ENCODE results near the gene RXRA. TPM values are rescaled to one million over a fixed set of nuclear protein-coding genes. Genes with fewer than 3 reads are reported as not detected.

RXRA gene
- total and polyA plus RNA-seq, 4 donors, result 41.5 to 116 (median 74.1) TPM

DNA sequence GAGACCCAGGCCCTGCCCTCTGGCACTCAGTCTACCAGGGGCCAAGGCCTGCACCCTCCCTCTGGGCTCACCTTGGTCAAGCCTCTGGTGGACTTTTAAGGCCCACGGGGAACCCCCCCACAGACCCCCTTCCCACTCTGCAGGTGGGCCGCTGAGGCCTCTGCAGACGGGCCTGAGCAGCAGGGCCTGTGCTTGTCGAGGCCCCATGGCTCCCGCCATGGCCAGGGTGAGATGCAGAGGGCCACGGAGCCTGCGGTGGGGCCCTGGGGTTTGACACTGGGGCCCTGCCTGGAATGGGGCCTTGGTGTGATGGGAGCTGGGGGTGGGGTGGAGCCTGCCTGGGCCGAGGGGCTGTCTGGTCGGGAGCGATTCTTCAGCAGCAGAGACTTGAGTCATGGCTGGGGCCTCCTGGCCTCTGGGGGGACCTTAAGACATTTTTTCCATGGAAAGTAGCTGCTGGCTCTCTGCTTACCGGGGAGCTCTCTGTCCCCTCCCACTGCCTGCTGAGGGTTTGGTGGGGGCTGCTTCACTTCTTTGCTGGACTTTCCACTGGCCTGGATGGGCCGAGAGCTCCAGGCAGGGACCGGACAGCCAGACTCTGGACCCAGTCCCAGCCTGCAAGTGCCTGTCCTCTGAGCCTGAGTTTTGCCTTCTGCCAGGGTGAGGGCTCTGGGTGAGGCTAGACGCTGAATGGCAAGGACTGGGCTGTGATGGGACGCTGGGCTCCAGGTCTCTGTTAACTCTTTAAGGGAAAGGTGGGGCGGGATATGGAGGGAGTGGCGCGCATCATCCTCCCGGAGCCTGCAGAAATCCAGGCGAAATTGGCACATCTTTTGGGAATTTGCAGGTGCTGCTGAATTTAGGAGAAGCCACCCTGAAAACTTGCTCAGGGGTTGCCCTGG, 132.2 kb downstream of the RXRA start:
- Histone ChIP-seq H3K9ac (ENCODE audit: low read depth in 1 of 2, low read length in 2 of 2) (no peak overlapping the region), H3K9me3 (ENCODE audit: control insufficient read depth in 4 of 4, low read length in 3 of 4) (peaks cover 0 to 5% (median 4%) of the 10 kb centered on the region in 4 donors), H3K4me3 (ENCODE audit: low read depth in 1 of 3, low read length in 3 of 3) (no peak overlapping the region), H3K4me1 (ENCODE audit: control insufficient read depth in 4 of 4, insufficient read depth in 4 of 4, low read length in 3 of 4) (peaks cover 0 to 2% (median 0%) of the 10 kb centered on the region in 4 donors), H3K27ac (ENCODE audit: low read depth in 1 of 2, low read length in 2 of 2) (no peak overlapping the region), H3K36me3 (ENCODE audit: control insufficient read depth in 4 of 4, insufficient read depth in 3 of 4, low read depth in 1 of 4, low read length in 3 of 4) (no peaks in the 10 kb centered on the region), H3K27me3 (ENCODE audit: control insufficient read depth in 4 of 4, insufficient read depth in 4 of 4, low read length in 3 of 4) (no peaks in the 10 kb centered on the region)
- 82% methylated on average over 20 of the region's 20 CpGs for WGBS
- TF ChIP-seq EGR1 (IDR thresholded peaks at IDR 0.05; ENCODE audit: low read depth in 2 of 2), result no peak
- no peak for TF ChIP-seq FOXA1 (IDR thresholded peaks at IDR 0.05)
- TF ChIP-seq, protein P1, sequence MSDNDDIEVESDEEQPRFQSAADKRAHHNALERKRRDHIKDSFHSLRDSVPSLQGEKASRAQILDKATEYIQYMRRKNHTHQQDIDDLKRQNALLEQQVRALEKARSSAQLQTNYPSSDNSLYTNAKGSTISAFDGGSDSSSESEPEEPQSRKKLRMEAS (IDR thresholded peaks at IDR 0.05), result no peak
- TF ChIP-seq FOXA2 (IDR thresholded peaks at IDR 0.05), result no peak
- no peak for TF ChIP-seq JUND (IDR thresholded peaks at IDR 0.05)
- TF ChIP-seq SP1 (IDR thresholded peaks at IDR 0.05), result no peak
- TF ChIP-seq HNF4A (conservative IDR thresholded peaks at IDR 0.05), result no peak
- TF ChIP-seq RAD21 (IDR thresholded peaks at IDR 0.05), result no peak
- TF ChIP-seq YY1 (IDR thresholded peaks at IDR 0.05), result no peak
- TF ChIP-seq, protein P2, sequence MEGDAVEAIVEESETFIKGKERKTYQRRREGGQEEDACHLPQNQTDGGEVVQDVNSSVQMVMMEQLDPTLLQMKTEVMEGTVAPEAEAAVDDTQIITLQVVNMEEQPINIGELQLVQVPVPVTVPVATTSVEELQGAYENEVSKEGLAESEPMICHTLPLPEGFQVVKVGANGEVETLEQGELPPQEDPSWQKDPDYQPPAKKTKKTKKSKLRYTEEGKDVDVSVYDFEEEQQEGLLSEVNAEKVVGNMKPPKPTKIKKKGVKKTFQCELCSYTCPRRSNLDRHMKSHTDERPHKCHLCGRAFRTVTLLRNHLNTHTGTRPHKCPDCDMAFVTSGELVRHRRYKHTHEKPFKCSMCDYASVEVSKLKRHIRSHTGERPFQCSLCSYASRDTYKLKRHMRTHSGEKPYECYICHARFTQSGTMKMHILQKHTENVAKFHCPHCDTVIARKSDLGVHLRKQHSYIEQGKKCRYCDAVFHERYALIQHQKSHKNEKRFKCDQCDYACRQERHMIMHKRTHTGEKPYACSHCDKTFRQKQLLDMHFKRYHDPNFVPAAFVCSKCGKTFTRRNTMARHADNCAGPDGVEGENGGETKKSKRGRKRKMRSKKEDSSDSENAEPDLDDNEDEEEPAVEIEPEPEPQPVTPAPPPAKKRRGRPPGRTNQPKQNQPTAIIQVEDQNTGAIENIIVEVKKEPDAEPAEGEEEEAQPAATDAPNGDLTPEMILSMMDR (IDR thresholded peaks at IDR 0.05; ENCODE audit: low read depth, low read length, missing input control), result no peak
- TF ChIP-seq, protein P3, sequence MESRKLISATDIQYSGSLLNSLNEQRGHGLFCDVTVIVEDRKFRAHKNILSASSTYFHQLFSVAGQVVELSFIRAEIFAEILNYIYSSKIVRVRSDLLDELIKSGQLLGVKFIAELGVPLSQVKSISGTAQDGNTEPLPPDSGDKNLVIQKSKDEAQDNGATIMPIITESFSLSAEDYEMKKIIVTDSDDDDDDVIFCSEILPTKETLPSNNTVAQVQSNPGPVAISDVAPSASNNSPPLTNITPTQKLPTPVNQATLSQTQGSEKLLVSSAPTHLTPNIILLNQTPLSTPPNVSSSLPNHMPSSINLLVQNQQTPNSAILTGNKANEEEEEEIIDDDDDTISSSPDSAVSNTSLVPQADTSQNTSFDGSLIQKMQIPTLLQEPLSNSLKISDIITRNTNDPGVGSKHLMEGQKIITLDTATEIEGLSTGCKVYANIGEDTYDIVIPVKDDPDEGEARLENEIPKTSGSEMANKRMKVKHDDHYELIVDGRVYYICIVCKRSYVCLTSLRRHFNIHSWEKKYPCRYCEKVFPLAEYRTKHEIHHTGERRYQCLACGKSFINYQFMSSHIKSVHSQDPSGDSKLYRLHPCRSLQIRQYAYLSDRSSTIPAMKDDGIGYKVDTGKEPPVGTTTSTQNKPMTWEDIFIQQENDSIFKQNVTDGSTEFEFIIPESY (IDR thresholded peaks at IDR 0.05), result no peak
- TF ChIP-seq RXRA (IDR thresholded peaks at IDR 0.05), result no peak
- no peak for DNase-seq (ENCODE audit: low spot score)

DNA sequence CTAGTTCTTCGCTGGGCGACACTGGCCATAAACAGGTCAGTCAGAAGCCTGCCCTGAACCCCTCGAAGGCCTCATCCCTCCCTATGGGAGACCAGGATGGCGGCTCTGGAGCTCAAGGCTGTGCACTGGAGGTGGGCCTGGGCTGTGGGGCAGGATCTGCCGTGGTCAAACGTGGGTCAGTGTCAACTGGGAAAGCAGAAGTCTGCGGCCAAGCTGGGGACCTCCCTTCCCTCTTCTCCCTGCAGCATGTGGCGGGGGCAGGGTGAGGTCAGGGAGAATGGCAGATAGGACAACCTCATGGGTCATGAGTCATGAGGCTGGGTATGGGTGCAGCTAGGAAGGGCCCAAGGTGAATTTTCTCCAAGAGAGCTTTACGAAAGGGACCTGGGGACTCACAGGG, 132.9 kb downstream of the RXRA start:
- H3K27ac ChIP-seq (ENCODE audit: low read depth in 1 of 2, low read length in 2 of 2), result no peak overlapping the region
- WGBS, result 89% methylated on average over 9 of the region's 9 CpGs
- peaks cover 0 to 2% (median 0%) of the 10 kb centered on the region in 4 donors for H3K4me1 ChIP-seq (ENCODE audit: control insufficient read depth in 4 of 4, insufficient read depth in 4 of 4, low read length in 3 of 4)
- no peak for DNase-seq (ENCODE audit: low spot score)
- H3K27me3 ChIP-seq (ENCODE audit: control insufficient read depth in 4 of 4, insufficient read depth in 4 of 4, low read length in 3 of 4), result no peaks in the 10 kb centered on the region
- TF ChIP-seq, protein P4, sequence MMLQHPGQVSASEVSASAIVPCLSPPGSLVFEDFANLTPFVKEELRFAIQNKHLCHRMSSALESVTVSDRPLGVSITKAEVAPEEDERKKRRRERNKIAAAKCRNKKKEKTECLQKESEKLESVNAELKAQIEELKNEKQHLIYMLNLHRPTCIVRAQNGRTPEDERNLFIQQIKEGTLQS (IDR thresholded peaks at IDR 0.05), result no peak
- TF ChIP-seq RXRA (IDR thresholded peaks at IDR 0.05) (no peak), HNF4G (IDR thresholded peaks at IDR 0.05) (no peak)
- no peak overlapping the region for H3K9ac ChIP-seq (ENCODE audit: low read depth in 1 of 2, low read length in 2 of 2)
- H3K4me3 ChIP-seq (ENCODE audit: low read depth in 1 of 3, low read length in 3 of 3), result no peak overlapping the region
- H3K36me3 ChIP-seq (ENCODE audit: control insufficient read depth in 4 of 4, insufficient read depth in 3 of 4, low read depth in 1 of 4, low read length in 3 of 4), result no peaks in the 10 kb centered on the region
- H3K9me3 ChIP-seq (ENCODE audit: control insufficient read depth in 4 of 4, low read length in 3 of 4), result peaks cover 0 to 5% (median 4%) of the 10 kb centered on the region in 4 donors
